CD4-positive, CD25-positive, alpha-beta regulatory T cell (primary cell): ENCODE measurements around the gene RAD51AP2. TPM values are rescaled to one million over a fixed set of nuclear protein-coding genes. Genes with fewer than 3 reads are reported as not detected.
"Not testable (repeated sequence)": the region's sequence is repeated elsewhere in the genome, so short reads cannot be mapped to it uniquely, and the experiment has no call there.

ENCODE experiments used
- ATAC-seq, 2 donors: fragments of 150-1000 bp; cut with Tn5 transposase; one replicate each; pipeline ENCODE4 v1.10.0; 2021; ENCODE audit warnings: low read depth in 2 of 2, moderate number of reproducible peaks in 2 of 2, moderate library complexity in 1 of 2
- DNase-seq, 3 donors: peaks; one replicate each; pipeline versions ENCODE4 v3.0.0 to v3.0.0-alpha.2; 2012 to 2022; ENCODE audit warnings: mixed read lengths in 1 of 3
- H3K27ac ChIP-seq: one replicate; pipeline ENCODE4 v1.7.0; 2013; ENCODE audit warnings: mild to moderate bottlenecking, low read length; ENCODE audit not compliant: insufficient read depth, poor library complexity, severe bottlenecking
- H3K27me3 ChIP-seq: one replicate; pipeline ENCODE4 v1.7.0; 2013; ENCODE audit warnings: low read length; ENCODE audit not compliant: control insufficient read depth, insufficient read depth
- H3K36me3 ChIP-seq: one replicate; pipeline ENCODE4 v1.7.0; 2013; ENCODE audit warnings: mild to moderate bottlenecking, low read length, moderate library complexity; ENCODE audit not compliant: control insufficient read depth, insufficient read depth
- H3K4me1 ChIP-seq: 2 replicates; pipeline ENCODE4 v1.7.0; 2013; ENCODE audit warnings: mild to moderate bottlenecking, low read length; ENCODE audit not compliant: insufficient read depth, control insufficient read depth, poor library complexity, severe bottlenecking
- H3K4me3 ChIP-seq: one replicate; pipeline ENCODE4 v1.7.0; 2013; ENCODE audit warnings: low read depth, mild to moderate bottlenecking, low read length, moderate library complexity
- H3K9me3 ChIP-seq, 2 experiments: 1 replicate in 1 of 2; 2 replicates in 1 of 2; pipeline ENCODE4 v1.7.0; 2013; ENCODE audit warnings: low read length in 2 of 2, mild to moderate bottlenecking in 1 of 2, moderate library complexity in 1 of 2; ENCODE audit not compliant: control insufficient read depth in 2 of 2
- H3K27ac Mint-ChIP-seq, 3 donors: one replicate each; pipeline ENCODE4 v1.8.0; 2020 to 2022; ENCODE audit warnings: mild to moderate bottlenecking in 3 of 3, mixed read lengths in 3 of 3, moderate library complexity in 2 of 3
- H3K27me3 Mint-ChIP-seq: one replicate; pipeline ENCODE4 v1.8.0; 2022; ENCODE audit warnings: mild to moderate bottlenecking, mixed read lengths
- H3K36me3 Mint-ChIP-seq: one replicate; pipeline ENCODE4 v1.8.0; 2020; ENCODE audit warnings: mixed read lengths
- H3K4me1 Mint-ChIP-seq, 4 donors: one replicate each; pipeline ENCODE4 v1.8.0; 2020 to 2022; ENCODE audit warnings: mixed read lengths in 4 of 4, mild to moderate bottlenecking in 1 of 4
- H3K4me3 Mint-ChIP-seq, 4 donors: one replicate each; pipeline ENCODE4 v1.8.0; 2020 to 2022; ENCODE audit warnings: mild to moderate bottlenecking in 4 of 4, mixed read lengths in 4 of 4, moderate library complexity in 3 of 4
- H3K9me3 Mint-ChIP-seq, 7 donors: one replicate each; pipeline ENCODE4 v1.8.0; 2020 to 2022; ENCODE audit warnings: mixed read lengths in 7 of 7, mild to moderate bottlenecking in 3 of 7, moderate library complexity in 2 of 7
- polyA plus RNA-seq, 4 donors: library from polyadenylated mRNA; unstranded; fragments of 300-500 nt; fragmentation: Illumina TruSeq; gene quantifications; one replicate each; pipeline ENCODE4 v1.2.3, GENCODE V29; 2021
- total RNA-seq: library from RNA; stranded (reverse); gene quantifications from one replicate; pipeline ENCODE4 v1.2.3, GENCODE V29; 2022

Gene RAD51AP2
- total and polyA plus RNA-seq, 5 donors from 2014 or later: not detected

DNA sequence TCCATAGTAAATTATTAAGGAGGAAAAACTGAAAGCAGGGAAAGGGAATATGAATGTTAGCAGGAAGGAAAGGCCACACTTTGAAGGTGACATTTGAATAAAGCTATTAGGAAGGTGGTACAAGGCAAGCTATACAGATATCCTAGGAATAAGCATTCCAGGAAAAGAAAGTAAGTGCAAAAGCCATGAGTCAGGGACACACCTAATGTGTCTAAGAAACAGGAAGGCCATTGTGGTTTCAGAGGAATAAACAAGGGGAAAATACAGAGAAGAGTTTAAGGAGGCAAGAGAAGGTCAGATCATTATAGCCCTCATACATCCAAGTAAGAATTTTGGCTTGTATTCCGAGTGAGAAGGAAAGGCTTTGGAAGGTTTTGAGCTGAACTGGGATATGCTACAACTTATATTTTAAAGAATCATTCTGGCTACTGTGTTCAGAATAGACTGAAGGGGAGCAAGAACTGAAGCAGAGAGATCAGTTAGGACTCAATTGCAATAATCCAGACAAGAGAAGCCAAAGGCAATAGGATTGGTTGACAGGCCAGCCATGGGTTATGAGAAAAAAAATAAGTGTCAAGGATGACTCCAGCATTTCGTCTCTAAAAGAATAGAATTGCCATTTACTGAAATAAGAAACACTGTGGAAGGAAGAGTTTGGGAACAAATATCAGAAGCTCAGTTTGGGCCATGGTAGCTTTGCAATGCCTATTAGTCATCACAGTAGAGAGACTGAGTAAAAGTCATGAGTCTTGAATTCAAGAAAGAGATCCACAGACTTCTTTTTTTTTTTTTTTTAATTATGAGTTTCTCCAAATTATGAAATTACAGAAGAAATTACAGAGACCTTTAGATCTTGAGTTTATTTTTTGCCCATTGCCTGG, 11.3 kb downstream of the RAD51AP2 start:
- DNase-seq: no peak
- Histone ChIP-seq H3K27me3 (no peaks in the 10 kb centered on the region), H3K27ac (no peak overlapping the region), H3K9me3 (no peaks in the 10 kb centered on the region), H3K4me3 (no peak overlapping the region), H3K4me1 (no peaks in the 10 kb centered on the region), H3K36me3 (no peaks in the 10 kb centered on the region)
- Mint-ChIP-seq H3K36me3 (no peaks in the 10 kb centered on the region), H3K27ac (no peak overlapping the region), H3K4me3 (no peak overlapping the region), H3K27me3 (no peaks in the 10 kb centered on the region), H3K4me1 (no peaks in the 10 kb centered on the region), H3K9me3 (peaks cover 0 to 4% (median under 1%) of the 10 kb centered on the region in 7 donors)
- ATAC-seq: no peak

DNA sequence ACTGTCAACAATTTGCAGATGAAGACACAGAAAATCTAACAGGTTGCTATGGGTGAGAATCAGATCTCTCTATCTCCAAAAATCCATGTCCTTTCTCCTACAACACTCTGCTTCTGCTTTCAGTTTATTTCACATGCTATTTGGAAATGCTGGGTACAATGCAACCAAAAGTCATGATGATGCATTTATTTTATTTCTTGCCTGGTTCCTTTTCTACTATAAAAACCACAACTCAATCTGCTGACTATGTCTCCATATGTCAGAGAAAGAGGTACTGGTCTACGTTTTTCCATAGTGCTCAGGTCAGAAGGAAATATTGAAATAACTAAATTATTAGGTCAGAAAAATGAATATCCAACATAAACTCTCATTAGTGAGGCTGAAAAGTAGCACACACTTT, 20.5 kb downstream of the RAD51AP2 start:
- Histone ChIP-seq H3K4me1 (no peaks in the 10 kb centered on the region), H3K27me3 (no peaks in the 10 kb centered on the region), H3K27ac (no peak overlapping the region), H3K36me3 (no peaks in the 10 kb centered on the region), H3K4me3 (no peak overlapping the region), H3K9me3 (no peaks in the 10 kb centered on the region)
- DNase-seq: no peak
- ATAC-seq: no peak
- no peaks in the 10 kb centered on the region for H3K4me1 Mint-ChIP-seq
- H3K9me3 Mint-ChIP-seq: peaks cover 0 to 3% (median 0%) of the 10 kb centered on the region in 7 donors
- no peaks in the 10 kb centered on the region for H3K27me3 Mint-ChIP-seq
- no peak overlapping the region for H3K4me3 Mint-ChIP-seq
- no peak overlapping the region for H3K27ac Mint-ChIP-seq
- H3K36me3 Mint-ChIP-seq: no peaks in the 10 kb centered on the region

DNA sequence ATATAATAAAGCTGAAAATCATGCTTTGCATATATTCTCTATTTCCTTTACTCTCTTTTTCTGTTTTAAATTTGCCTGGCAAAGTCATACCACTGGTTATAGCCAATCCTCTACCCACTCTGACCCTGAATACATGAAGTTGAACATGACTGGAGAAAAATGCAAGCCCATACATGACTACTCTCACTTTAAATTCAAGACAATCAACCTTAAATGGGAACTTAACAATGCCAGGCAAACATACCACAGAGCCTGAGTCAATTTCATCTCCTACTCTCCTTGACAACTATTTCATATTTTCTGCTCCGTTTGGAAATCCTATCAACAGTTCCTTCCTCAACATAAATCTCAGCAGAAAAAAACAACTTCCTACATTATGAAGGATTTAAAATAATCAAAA, 22.6 kb downstream of the RAD51AP2 start:
- Mint-ChIP-seq H3K27ac (no peak overlapping the region), H3K9me3 (peaks cover 0 to 6% (median 0%) of the 10 kb centered on the region in 7 donors), H3K4me3 (no peak overlapping the region), H3K27me3 (no peaks in the 10 kb centered on the region), H3K36me3 (no peaks in the 10 kb centered on the region), H3K4me1 (no peaks in the 10 kb centered on the region)
- Histone ChIP-seq H3K27ac (no peak overlapping the region), H3K36me3 (no peaks in the 10 kb centered on the region), H3K27me3 (no peaks in the 10 kb centered on the region), H3K4me3 (no peak overlapping the region), H3K4me1 (no peaks in the 10 kb centered on the region), H3K9me3 (no peaks in the 10 kb centered on the region)
- DNase-seq (no peak), ATAC-seq (no peak)

DNA sequence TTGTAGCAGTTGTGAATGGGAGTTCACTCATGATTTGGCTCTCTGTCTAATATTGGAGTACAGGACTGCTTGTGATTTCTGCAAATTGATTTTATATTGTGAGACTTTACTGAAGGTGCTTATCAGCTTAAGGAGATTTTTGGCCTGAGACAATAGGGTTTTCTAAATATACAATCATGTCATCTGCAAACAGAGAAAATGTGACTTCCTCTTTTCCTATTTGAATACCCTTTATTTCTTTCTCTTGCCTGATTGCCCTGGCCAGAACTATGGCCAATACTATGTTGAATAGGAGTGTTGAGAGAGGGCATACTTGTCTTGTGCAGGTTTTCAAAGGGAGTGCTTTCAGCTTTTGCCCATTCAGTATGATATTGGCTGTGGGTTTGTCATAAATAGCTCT, 28.1 kb downstream of the RAD51AP2 start:
- H3K36me3 Mint-ChIP-seq, H3K27me3 Mint-ChIP-seq, H3K27ac Mint-ChIP-seq, H3K4me3 ChIP-seq, DNase-seq, H3K9me3 ChIP-seq, H3K4me3 Mint-ChIP-seq, H3K4me1 ChIP-seq, H3K36me3 ChIP-seq, H3K4me1 Mint-ChIP-seq, H3K27ac ChIP-seq, ATAC-seq, H3K27me3 ChIP-seq: not testable (repeated sequence)
- H3K9me3 Mint-ChIP-seq: peaks cover 0 to 14% (median 0%) of the 10 kb centered on the region in 7 donors

DNA sequence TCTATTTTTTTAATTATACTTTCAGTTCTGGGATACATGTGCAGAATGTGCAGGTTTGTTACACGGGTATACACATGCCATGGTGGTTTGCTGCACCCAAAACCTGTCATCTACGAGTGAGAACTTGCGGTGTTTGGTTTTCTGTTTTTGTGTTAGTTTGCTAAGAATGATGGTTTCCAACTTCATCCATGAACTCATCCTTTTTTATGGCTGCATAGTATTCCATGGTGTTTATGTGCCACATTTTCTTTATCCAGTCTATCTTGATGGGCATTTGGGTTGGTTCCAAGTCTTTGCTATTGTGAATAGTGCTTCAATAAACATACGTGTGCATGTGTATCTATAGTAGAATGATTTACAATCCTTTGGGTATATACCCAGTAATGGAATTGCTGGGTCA, 29.6 kb downstream of the RAD51AP2 start:
- not testable (repeated sequence) for ATAC-seq, H3K36me3 Mint-ChIP-seq

DNA sequence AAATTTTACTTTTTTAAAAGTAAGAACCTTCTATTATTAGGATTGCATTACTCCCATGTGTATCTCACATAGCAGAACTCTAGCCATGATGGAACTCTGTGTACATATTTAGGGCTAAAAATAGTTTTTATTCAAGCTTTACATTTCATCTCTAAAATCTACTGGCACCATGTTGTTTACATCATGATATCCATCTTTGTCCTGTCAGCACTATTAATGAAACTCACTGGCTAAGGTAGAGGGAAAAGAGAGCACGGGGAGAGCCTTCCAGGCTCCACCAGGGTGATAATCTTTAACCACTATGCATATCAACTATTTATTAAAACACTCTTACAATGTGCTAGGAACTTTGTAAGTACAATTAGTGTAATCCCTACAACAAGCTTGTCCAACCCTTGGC, 34.7 kb downstream of the RAD51AP2 start:
- Histone ChIP-seq H3K9me3 (no peaks in the 10 kb centered on the region), H3K4me1 (no peaks in the 10 kb centered on the region), H3K27me3 (no peaks in the 10 kb centered on the region), H3K36me3 (no peaks in the 10 kb centered on the region), H3K27ac (no peak overlapping the region), H3K4me3 (no peak overlapping the region)
- ATAC-seq (no peak), DNase-seq (no peak)
- no peak overlapping the region for H3K27ac Mint-ChIP-seq
- H3K27me3 Mint-ChIP-seq: no peaks in the 10 kb centered on the region
- peaks cover 0 to 9% (median 3%) of the 10 kb centered on the region in 7 donors for H3K9me3 Mint-ChIP-seq
- H3K4me1 Mint-ChIP-seq: no peaks in the 10 kb centered on the region
- H3K36me3 Mint-ChIP-seq: no peaks in the 10 kb centered on the region
- H3K4me3 Mint-ChIP-seq: no peak overlapping the region

More for the DNA sequence above, 29.6 kb downstream of the RAD51AP2 start:
- not testable (repeated sequence) for H3K4me3 ChIP-seq, H3K4me1 Mint-ChIP-seq, H3K36me3 ChIP-seq, H3K27ac Mint-ChIP-seq, H3K4me1 ChIP-seq, DNase-seq, H3K27me3 Mint-ChIP-seq, H3K27me3 ChIP-seq, H3K27ac ChIP-seq, H3K4me3 Mint-ChIP-seq, H3K9me3 ChIP-seq
- H3K9me3 Mint-ChIP-seq: peaks cover 0 to 14% (median 0%) of the 10 kb centered on the region in 7 donors

DNA sequence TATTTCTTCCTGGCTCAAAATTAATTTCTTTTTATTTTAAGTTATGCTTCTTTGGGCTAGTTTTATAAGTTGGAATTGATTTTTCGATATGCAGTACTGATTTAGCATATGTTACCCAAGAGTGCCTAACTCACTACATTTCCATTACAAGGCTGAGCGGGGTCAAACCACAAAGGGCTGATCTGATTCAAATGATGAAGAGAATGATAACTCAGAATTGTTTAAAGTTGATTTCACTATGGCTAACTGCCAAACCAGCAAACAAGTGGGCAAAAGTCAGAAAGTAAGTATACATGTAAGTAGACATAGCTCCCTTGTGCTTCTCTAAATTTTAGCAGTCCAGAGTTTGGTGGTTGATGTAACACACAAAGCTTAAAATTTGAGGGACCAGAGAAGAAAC, 35.6 kb downstream of the RAD51AP2 start:
- H3K4me3 Mint-ChIP-seq: no peak overlapping the region
- no peaks in the 10 kb centered on the region for H3K27me3 ChIP-seq
- H3K27me3 Mint-ChIP-seq: no peaks in the 10 kb centered on the region
- no peaks in the 10 kb centered on the region for H3K4me1 ChIP-seq
- H3K9me3 Mint-ChIP-seq: peaks cover 0 to 10% (median 3%) of the 10 kb centered on the region in 7 donors
- ATAC-seq (no peak), DNase-seq (no peak)
- no peaks in the 10 kb centered on the region for H3K36me3 Mint-ChIP-seq
- no peaks in the 10 kb centered on the region for H3K4me1 Mint-ChIP-seq
- H3K9me3 ChIP-seq: no peaks in the 10 kb centered on the region
- no peak overlapping the region for H3K27ac ChIP-seq
- no peak overlapping the region for H3K4me3 ChIP-seq
- H3K27ac Mint-ChIP-seq: no peak overlapping the region
- no peaks in the 10 kb centered on the region for H3K36me3 ChIP-seq

DNA sequence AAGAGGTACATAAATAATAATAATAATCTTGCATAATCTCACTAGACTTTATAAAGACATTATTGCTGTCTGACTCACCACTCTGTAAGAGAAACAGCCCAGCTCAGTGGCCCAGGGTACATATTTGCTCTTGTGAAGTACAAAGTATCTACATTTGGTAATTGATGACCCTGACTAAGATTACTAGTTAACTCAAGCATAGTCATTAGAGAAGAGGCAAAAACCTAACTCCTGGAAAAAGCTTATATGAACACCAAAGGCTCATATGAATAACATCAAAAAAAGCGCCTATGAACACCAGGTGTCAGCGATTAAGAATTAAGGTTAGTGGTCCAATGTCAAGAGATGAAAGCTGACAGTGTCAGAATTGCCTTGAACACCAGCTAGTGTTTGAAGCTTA, 38.4 kb downstream of the RAD51AP2 start:
- H3K4me1 Mint-ChIP-seq: no peaks in the 10 kb centered on the region
- H3K9me3 Mint-ChIP-seq: peaks cover 0 to 13% (median 3%) of the 10 kb centered on the region in 7 donors
- ATAC-seq (no peak), DNase-seq (no peak)
- H3K27ac Mint-ChIP-seq: no peak overlapping the region
- H3K36me3 ChIP-seq: no peaks in the 10 kb centered on the region
- no peak overlapping the region for H3K4me3 Mint-ChIP-seq
- H3K4me3 ChIP-seq: no peak overlapping the region
- H3K27me3 ChIP-seq: no peaks in the 10 kb centered on the region
- no peaks in the 10 kb centered on the region for H3K4me1 ChIP-seq
- no peak overlapping the region for H3K27ac ChIP-seq
- H3K9me3 ChIP-seq: no peaks in the 10 kb centered on the region
- H3K36me3 Mint-ChIP-seq: no peaks in the 10 kb centered on the region
- H3K27me3 Mint-ChIP-seq: no peaks in the 10 kb centered on the region
